GM06990 (cell line): Measurements from ENCODE around the gene CCSER1.

ENCODE experiments used
- DNase-seq: peaks from one replicate; pipeline ENCODE4 v3.0.0-alpha.2; 2011; ENCODE audit not compliant: insufficient read length; ENCODE audit errors: extremely low read depth
- H3K27me3 ChIP-seq: replicated peaks from 2 replicates; pipeline ENCODE4 v1.6.0; 2011; ENCODE audit warnings: low read length; ENCODE audit not compliant: control insufficient read depth, insufficient read depth
- H3K36me3 ChIP-seq: 2 replicates; pipeline ENCODE4 v1.5.1; 2011; ENCODE audit warnings: low read length; ENCODE audit not compliant: control insufficient read depth, insufficient read depth
- H3K4me3 ChIP-seq: replicated peaks from 2 replicates; pipeline ENCODE4 v1.5.1; 2011; ENCODE audit warnings: low read depth, mild to moderate bottlenecking, control low read depth, low read length
- CTCF ChIP-seq: IDR thresholded peaks from 2 replicates; pipeline ENCODE4 v1.5.1; 2011; ENCODE audit warnings: low read length, control low read depth, mild to moderate bottlenecking, inconsistent platforms; ENCODE audit not compliant: insufficient read depth, poor library complexity, severe bottlenecking

CCSER1 gene

GRCh38 chr4:90844241-90844640, 717.0 kb downstream of the CCSER1 start:
- Histone ChIP-seq H3K36me3 (no peaks in the 10 kb centered on the region), H3K27me3 (no peaks in the 10 kb centered on the region), H3K4me3 (no peak overlapping the region)
- TF ChIP-seq CTCF = no peak
- DNase-seq = no peak

- no peak for TF ChIP-seq CTCF
- no peak for DNase-seq
- H3K36me3 ChIP-seq = no peaks in the 10 kb centered on the region
- no peak overlapping the region for H3K4me3 ChIP-seq
- H3K27me3 ChIP-seq = no peaks in the 10 kb centered on the region
Observed at GRCh38 chr4:90845777-90846176, 718.6 kb downstream of the CCSER1 start.

- Histone ChIP-seq H3K27me3 (no peaks in the 10 kb centered on the region), H3K36me3 (no peaks in the 10 kb centered on the region), H3K4me3 (no peak overlapping the region)
- no peak for TF ChIP-seq CTCF
- DNase-seq = no peak
Observed at GRCh38 chr4:90852237-90852636, 725.0 kb downstream of the CCSER1 start.

- Histone ChIP-seq H3K4me3 (no peak overlapping the region), H3K36me3 (no peaks in the 10 kb centered on the region), H3K27me3 (no peaks in the 10 kb centered on the region)
- no peak for TF ChIP-seq CTCF
- DNase-seq = no peak
Observed at GRCh38 chr4:90855111-90855510, 727.9 kb downstream of the CCSER1 start.

- no peak for TF ChIP-seq CTCF
- Histone ChIP-seq H3K36me3 (no peaks in the 10 kb centered on the region), H3K27me3 (no peaks in the 10 kb centered on the region), H3K4me3 (no peak overlapping the region)
- no peak for DNase-seq
Observed at GRCh38 chr4:90857081-90857820, 730.1 kb downstream of the CCSER1 start.

- Histone ChIP-seq H3K36me3 (no peaks in the 10 kb centered on the region), H3K27me3 (no peaks in the 10 kb centered on the region), H3K4me3 (no peak overlapping the region)
- TF ChIP-seq CTCF = no peak
- no peak for DNase-seq
Observed at GRCh38 chr4:90875791-90876190, 748.6 kb downstream of the CCSER1 start.
